GM12874 (cell line): ENCODE data around the gene RRAS2.

Experiments
- CTCF ChIP-seq: IDR thresholded peaks from 2 replicates; pipeline ENCODE4 v1.5.1; 2011; ENCODE audit warnings: low read depth, mild to moderate bottlenecking, control low read depth, low read length, moderate library complexity; ENCODE audit not compliant: insufficient read depth

Gene RRAS2

GRCh38 chr11:14300661-14301304 is 58.2 kb downstream of the RRAS2 start:
- peak; percentile 74 for TF ChIP-seq CTCF

GRCh38 chr11:14299921-14300320 is 59.1 kb downstream of the RRAS2 start:
- TF ChIP-seq CTCF = no peak

GRCh38 chr11:14290422-14290821 is 68.6 kb downstream of the RRAS2 start:
- TF ChIP-seq CTCF = no peak

- TF ChIP-seq CTCF = no peak
Measured at GRCh38 chr11:14288189-14288935, 70.6 kb downstream of the RRAS2 start.

- no peak for TF ChIP-seq CTCF
Measured at GRCh38 chr11:14275076-14275475, 83.9 kb downstream of the RRAS2 start.

- TF ChIP-seq CTCF = no peak
Measured at GRCh38 chr11:14273895-14274294, 85.1 kb downstream of the RRAS2 start.

- no peak for TF ChIP-seq CTCF
Measured at GRCh38 chr11:14270690-14271542, 88.1 kb downstream of the RRAS2 start.
